K562 (cell line): ENCODE results near the gene PRDX1. TPM values are rescaled to one million over a fixed set of nuclear protein-coding genes. Genes with fewer than 3 reads are reported as not detected.
A peak's percentile ranks its signal among the peaks of the same experiment; 100 is the strongest.

Experiments
- CREB1 ChIP-seq, 2 experiments: sonication (generic) in 1 of 2; formaldehyde crosslinking in 1 of 2; IDR thresholded peaks; 2 replicates each; pipeline versions ENCODE4 v1.6.1 to v1.8.0; 2012 to 2022; ENCODE audit warnings: inconsistent platforms in 1 of 2, mild to moderate bottlenecking in 1 of 2, missing genetic modification reagents in 1 of 2, moderate library complexity in 1 of 2
- HDGF ChIP-seq: fragments of 450-650 bp; IDR thresholded peaks from 2 replicates; pipeline ENCODE4 v1.6.1; 2016
- HNRNPK ChIP-seq: fragments of 200-400 bp; formaldehyde crosslinking; IDR thresholded peaks from one replicate; pipeline ENCODE4 v1.6.1; 2018; ENCODE audit warnings: mild to moderate bottlenecking, low read depth, low read length; ENCODE audit not compliant: poor library complexity, severe bottlenecking
- KLF6 ChIP-seq: fragments of 250-450 bp; sonication (Bioruptor Pico); IDR thresholded peaks from 2 replicates; pipeline ENCODE4 v1.4.0; 2020; ENCODE audit warnings: mild to moderate bottlenecking, moderate library complexity, borderline replicate concordance
- MYBL2 ChIP-seq, 2 experiments: fragments of 450-650 bp in 1 of 2; sonication (generic) in 1 of 2; formaldehyde crosslinking in 1 of 2; IDR thresholded peaks; 2 replicates each; pipeline versions ENCODE4 v1.6.1 to v1.8.1; 2017 to 2022; ENCODE audit warnings: borderline replicate concordance in 1 of 2, inconsistent platforms in 1 of 2, low read depth in 1 of 2, mild to moderate bottlenecking in 1 of 2, missing genetic modification reagents in 1 of 2, moderate library complexity in 1 of 2
- NCOR1 ChIP-seq: fragments of 450-650 bp; IDR thresholded peaks from 2 replicates; pipeline ENCODE4 v1.6.1; 2016; ENCODE audit warnings: mild to moderate bottlenecking, moderate library complexity
- NFXL1 ChIP-seq: fragments of 450-650 bp; formaldehyde crosslinking; IDR thresholded peaks from 2 replicates; pipeline ENCODE4 v1.4.0; 2021; ENCODE audit warnings: mild to moderate bottlenecking
- PHB ChIP-seq: fragments of 250-450 bp; sonication (Bioruptor Pico); IDR thresholded peaks from 2 replicates; pipeline ENCODE4 v1.5.0; 2021
- RBM14 ChIP-seq: fragments of 200-400 bp; formaldehyde crosslinking; IDR thresholded peaks from 2 replicates; pipeline ENCODE4 v1.6.1; 2018; ENCODE audit warnings: low read depth, mild to moderate bottlenecking, low read length, moderate library complexity, borderline replicate concordance; ENCODE audit not compliant: insufficient read depth
- RNF2 ChIP-seq: sonication (generic); IDR thresholded peaks from 2 replicates; pipeline ENCODE4 v1.6.1; 2016
- SMARCC2 ChIP-seq: fragments of 450-650 bp; IDR thresholded peaks from 2 replicates; pipeline ENCODE4 v1.6.1; 2017; ENCODE audit warnings: antibody characterized with exemption, moderate library complexity, mild to moderate bottlenecking, low read depth
- SOX6 ChIP-seq: fragments of 450-650 bp; IDR thresholded peaks from 2 replicates; pipeline ENCODE4 v1.6.1; 2014; ENCODE audit warnings: mild to moderate bottlenecking
- SREBF1 ChIP-seq: fragments of 150-350 bp; IDR thresholded peaks from 2 replicates; pipeline ENCODE4 v1.6.1; 2014; ENCODE audit warnings: antibody characterized with exemption, low read depth, low read length, borderline replicate concordance
- XRCC5 ChIP-seq: fragments of 200-400 bp; formaldehyde crosslinking; IDR thresholded peaks from 2 replicates; pipeline ENCODE4 v1.6.1; 2017; ENCODE audit warnings: low read depth, mild to moderate bottlenecking, low read length
- YBX1 ChIP-seq: fragments of 450-650 bp; IDR thresholded peaks from 2 replicates; pipeline ENCODE4 v1.7.1; 2016; ENCODE audit warnings: mild to moderate bottlenecking
- ZNF24 ChIP-seq: fragments of 450-650 bp; IDR thresholded peaks from 2 replicates; pipeline ENCODE4 v1.6.1; 2016
- ZNF431 ChIP-seq: sonication (generic); formaldehyde crosslinking; IDR thresholded peaks from 2 replicates; pipeline ENCODE4 v1.8.0; 2022; ENCODE audit warnings: mild to moderate bottlenecking, missing genetic modification reagents
- polyA plus RNA-seq, 8 experiments: library from polyadenylated mRNA; depleted of rRNA in 4 of 8; stranded (reverse) in 5 of 8; unstranded in 3 of 8; fragments of >200 nt; fragmentation: Nextera tagmentation in 2 of 8; fragmentation: Illumina TruSeq in 1 of 8; extraction: Ambion mirVana in 2 of 8; extraction: Trizol in 1 of 8; gene quantifications; 2 replicates each; pipeline versions ENCODE4 v1.2.1 to v1.2.3, GENCODE V29; 2011 to 2014; ENCODE audit warnings: inconsistent platforms in 1 of 8, missing spikeins in 1 of 8
- total RNA-seq, 7 experiments: library from RNA; depleted of rRNA in 6 of 7; stranded (reverse); fragments of >200 nt in 6 of 7; fragmentation: Illumina TruSeq in 2 of 7; extraction: Trizol in 2 of 7; gene quantifications; 2 replicates each; pipeline versions ENCODE4 v1.2.1 to v1.2.3, GENCODE V29; 2011 to 2021; ENCODE audit warnings: low replicate concordance in 1 of 7
- TF ChIP-seq, protein P1 (sequence below): sonication (generic); formaldehyde crosslinking; IDR thresholded peaks from 2 replicates; pipeline ENCODE4 v1.8.0; 2022; ENCODE audit warnings: missing genetic modification reagents, mild to moderate bottlenecking, borderline replicate concordance
- TF ChIP-seq, protein P2 (sequence below): fragments of 250-450 bp; sonication (Bioruptor Pico); IDR thresholded peaks from 2 replicates; pipeline ENCODE4 v1.5.0; 2021; ENCODE audit warnings: mild to moderate bottlenecking, moderate library complexity
- TF ChIP-seq, protein P3 (sequence below): fragments of 250-450 bp; sonication (Bioruptor Pico); IDR thresholded peaks from 2 replicates; pipeline ENCODE4 v1.4.0; 2020; ENCODE audit warnings: mild to moderate bottlenecking, moderate library complexity, borderline replicate concordance

Gene PRDX1
- total and polyA plus RNA-seq, 9 of the 15 experiments (the other 6 are each of a cell fraction or from before 2014, with no cell fraction given), result 748 to 2,388 (median 1,045) TPM

DNA sequence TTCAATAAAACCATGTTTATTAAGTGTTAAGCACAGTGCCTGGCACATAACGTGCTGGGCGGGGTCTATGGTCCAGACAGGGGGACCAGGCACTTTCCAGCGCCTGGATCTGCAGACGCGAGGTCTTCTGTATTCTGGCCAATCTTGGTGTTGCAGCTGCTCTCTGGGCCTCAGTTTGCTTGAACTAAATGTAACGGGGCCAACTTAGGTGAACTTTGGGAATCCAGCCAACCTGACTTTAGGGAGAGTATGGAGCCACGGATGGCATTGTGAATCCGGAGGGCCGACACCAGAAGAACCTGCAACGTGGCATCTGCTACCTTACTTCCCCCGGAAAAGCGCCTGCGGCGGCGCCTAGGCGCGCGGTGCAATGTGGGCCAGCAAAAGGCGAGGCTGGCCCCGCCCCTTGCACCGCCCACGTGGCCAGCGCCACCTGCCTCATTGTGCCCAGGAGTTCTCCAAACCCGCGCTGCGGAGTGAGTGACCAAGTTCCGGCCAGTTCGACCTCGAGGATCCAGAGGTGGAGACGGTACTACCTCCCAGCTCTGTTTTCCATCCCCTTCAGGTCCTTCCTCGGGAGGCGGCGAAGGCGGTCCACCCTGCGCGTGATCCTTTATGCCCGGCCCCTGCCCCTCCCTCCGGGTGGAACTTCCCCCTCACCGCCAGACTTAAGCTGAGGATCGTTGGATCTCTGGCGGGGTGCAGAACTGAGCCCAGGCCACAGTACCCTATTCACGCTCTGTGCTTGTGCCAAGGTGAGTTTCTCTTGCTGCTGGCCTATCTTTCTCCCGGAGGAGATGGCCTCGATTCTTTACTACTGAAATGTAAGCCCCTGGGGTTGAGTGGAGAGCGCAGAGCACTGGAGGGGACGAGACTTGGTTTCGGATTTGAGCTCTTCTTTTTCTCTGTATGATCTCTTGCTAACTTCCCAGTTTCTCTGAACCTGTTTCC, 29.0 kb upstream of the PRDX1 start, which contains the start of gene AKR1A1 (continued):
- TF ChIP-seq SREBF1 (0 out of 2 replicates have a peak, but pooled peaks have one; percentile 27), RNF2 (peak; percentile 80), NCOR1 (peak; percentile 11; the same call in 1 of the 2 replicates), CREB1 (IDR thresholded peaks at IDR 0.05) (0 out of 2 replicates have a peak, but pooled peaks have one; percentile 26), CREB1 (CRISPR knock-in tag; IDR thresholded peaks at IDR 0.05) (no peak; the same call in 1 of the 2 replicates), HNRNPK (no peak), ZNF431 (CRISPR knock-in tag) (peak; percentile 58), HDGF (no peak), XRCC5 (no peak; the same call in 1 of the 2 replicates), SMARCC2 (no peak), SOX6 (peak; percentile 41; the same call in 1 of the 2 replicates), ZNF24 (no peak), KLF6 (CRISPR knock-in tag) (peak; percentile 58; the same call in 1 of the 2 replicates), NFXL1 (CRISPR knock-in tag) (no peak), YBX1 (no peak), PHB (CRISPR knock-in tag) (no peak), RBM14 (no peak), MYBL2 (IDR thresholded peaks at IDR 0.05; ENCODE audit: low read depth) (no peak), MYBL2 (CRISPR knock-in tag; IDR thresholded peaks at IDR 0.05; ENCODE audit: borderline replicate concordance) (no peak)
- TF ChIP-seq, protein P1, sequence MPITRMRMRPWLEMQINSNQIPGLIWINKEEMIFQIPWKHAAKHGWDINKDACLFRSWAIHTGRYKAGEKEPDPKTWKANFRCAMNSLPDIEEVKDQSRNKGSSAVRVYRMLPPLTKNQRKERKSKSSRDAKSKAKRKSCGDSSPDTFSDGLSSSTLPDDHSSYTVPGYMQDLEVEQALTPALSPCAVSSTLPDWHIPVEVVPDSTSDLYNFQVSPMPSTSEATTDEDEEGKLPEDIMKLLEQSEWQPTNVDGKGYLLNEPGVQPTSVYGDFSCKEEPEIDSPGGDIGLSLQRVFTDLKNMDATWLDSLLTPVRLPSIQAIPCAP (CRISPR knock-in tag), result no peak; the same call in 1 of the 2 replicates
- TF ChIP-seq, protein P2, sequence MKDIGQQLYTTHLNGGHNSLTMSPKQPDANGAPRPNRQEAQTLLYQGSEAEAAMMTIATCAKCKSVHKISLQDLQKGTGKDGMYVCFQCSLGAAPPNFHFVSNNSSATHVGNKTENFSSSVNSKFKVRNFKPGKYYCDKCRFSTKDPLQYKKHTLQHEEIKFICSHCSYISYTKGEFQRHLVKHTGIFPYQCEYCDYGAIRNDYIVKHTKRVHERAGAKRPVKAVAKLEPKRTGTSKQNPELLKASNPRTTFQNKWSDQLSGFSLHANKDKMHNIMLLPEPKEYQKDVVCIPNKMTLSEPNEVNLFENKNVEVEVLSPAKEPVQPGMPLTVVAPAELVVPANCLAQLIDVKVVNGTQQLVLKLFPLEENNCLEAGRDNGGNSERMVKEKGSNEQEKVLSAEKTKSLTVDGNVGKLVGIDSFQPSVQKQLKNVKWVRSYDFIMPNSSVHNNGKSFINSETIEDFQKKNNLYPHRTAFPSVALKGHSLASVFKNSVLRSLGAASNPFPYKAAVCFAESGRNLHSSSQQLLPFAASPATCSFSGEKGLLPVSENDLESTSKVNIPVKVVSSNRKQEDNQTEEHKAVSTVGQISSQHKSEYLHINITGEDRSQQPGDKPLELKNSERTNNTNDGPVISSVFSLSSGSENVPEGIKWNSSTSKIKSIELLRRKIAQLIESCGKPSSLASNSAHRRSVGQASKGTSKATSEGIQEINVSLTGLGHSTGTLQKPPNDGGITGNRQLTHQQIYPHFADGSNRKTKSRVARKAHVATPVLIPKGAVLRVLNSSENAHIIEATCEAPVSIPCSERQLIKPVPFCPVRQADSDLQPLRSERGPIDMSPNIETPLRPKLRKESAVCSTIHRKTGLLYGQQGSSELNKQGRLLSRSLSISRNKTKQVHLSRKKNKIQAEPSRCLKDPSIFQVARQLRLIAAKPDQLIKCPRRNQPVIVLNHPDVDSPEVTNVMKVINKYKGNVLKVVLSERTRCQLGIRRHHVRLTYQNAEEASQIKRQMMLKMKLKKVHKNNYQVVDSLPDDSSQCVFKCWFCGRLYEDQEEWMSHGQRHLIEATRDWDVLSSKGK (CRISPR knock-in tag), result no peak
- TF ChIP-seq, protein P3, sequence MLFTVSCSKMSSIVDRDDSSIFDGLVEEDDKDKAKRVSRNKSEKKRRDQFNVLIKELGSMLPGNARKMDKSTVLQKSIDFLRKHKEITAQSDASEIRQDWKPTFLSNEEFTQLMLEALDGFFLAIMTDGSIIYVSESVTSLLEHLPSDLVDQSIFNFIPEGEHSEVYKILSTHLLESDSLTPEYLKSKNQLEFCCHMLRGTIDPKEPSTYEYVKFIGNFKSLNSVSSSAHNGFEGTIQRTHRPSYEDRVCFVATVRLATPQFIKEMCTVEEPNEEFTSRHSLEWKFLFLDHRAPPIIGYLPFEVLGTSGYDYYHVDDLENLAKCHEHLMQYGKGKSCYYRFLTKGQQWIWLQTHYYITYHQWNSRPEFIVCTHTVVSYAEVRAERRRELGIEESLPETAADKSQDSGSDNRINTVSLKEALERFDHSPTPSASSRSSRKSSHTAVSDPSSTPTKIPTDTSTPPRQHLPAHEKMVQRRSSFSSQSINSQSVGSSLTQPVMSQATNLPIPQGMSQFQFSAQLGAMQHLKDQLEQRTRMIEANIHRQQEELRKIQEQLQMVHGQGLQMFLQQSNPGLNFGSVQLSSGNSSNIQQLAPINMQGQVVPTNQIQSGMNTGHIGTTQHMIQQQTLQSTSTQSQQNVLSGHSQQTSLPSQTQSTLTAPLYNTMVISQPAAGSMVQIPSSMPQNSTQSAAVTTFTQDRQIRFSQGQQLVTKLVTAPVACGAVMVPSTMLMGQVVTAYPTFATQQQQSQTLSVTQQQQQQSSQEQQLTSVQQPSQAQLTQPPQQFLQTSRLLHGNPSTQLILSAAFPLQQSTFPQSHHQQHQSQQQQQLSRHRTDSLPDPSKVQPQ (CRISPR knock-in tag), result no peak
